WI38 (cell line): ENCODE measurements around the gene SLC7A14.

Experiments
- H3K4me3 ChIP-seq: 2 replicates; pipeline ENCODE4 v1.5.1; 2011; ENCODE audit warnings: low read depth, mild to moderate bottlenecking, control low read depth, low read length
- CTCF ChIP-seq: IDR thresholded peaks from 2 replicates; pipeline ENCODE4 v1.5.1; 2012; ENCODE audit warnings: low read depth, mild to moderate bottlenecking, control low read depth, low read length

SLC7A14 gene

GRCh38 chr3:170431054-170431453, 154.8 kb downstream of the SLC7A14 start:
- no peak overlapping the region for H3K4me3 ChIP-seq
- TF ChIP-seq CTCF: 0 out of 2 replicates have a peak, but pooled peaks have one; percentile 10

DNA sequence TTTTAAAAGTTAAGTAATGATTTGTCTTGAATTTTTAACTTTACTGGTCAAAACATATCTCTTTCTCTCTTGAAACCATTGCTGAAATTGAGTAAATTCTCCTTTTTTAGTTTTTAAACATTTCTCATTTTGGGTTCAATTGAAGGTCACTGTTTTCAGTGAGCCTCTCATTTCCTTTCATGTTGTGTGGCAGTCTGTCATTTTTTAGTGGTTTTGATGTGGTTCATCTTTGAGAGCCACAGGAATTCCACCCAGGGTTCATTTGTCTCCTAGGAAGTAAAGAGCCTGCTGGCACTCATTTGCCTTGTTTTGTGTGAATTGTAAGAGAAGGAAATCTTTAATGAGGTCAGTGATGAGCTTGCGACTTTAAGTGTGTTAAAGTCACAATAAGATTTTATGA, 156.8 kb downstream of the SLC7A14 start:
- no peak overlapping the region for H3K4me3 ChIP-seq

GRCh38 chr3:170428095-170428494, 157.8 kb downstream of the SLC7A14 start:
- no peak overlapping the region for H3K4me3 ChIP-seq
- no peak for TF ChIP-seq CTCF

More for the DNA sequence above, 156.8 kb downstream of the SLC7A14 start:
- no peak for TF ChIP-seq CTCF

DNA sequence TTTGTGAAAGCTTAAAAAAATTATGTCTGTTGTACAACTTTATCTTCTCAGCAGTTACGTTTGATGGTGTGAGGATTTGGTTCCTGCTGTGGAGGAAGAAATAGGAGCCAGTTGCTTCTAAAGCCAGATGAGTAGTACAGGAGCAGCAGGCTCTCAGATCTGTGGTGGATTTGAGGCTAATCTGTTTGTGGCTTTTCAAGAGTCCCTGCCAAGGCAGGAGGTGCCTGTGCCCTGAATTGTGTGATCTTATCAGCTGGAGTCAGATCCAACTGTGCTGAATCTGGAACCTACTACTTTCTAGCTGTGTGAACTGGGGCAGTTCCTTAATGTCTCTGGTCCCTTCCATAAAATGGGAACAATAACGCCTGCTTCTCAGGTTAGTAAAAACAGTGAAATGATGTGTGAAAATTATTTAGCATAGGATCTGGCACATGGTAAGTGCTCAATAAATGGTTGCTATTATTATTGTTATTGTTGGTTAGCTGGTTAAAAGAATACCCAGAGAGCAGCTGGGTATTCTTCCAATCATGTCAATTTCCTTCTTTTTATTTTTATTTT, 159.6 kb downstream of the SLC7A14 start:
- TF ChIP-seq CTCF: no peak
- no peak overlapping the region for H3K4me3 ChIP-seq

GRCh38 chr3:170425491-170426239, 160.2 kb downstream of the SLC7A14 start:
- no peak for TF ChIP-seq CTCF

DNA sequence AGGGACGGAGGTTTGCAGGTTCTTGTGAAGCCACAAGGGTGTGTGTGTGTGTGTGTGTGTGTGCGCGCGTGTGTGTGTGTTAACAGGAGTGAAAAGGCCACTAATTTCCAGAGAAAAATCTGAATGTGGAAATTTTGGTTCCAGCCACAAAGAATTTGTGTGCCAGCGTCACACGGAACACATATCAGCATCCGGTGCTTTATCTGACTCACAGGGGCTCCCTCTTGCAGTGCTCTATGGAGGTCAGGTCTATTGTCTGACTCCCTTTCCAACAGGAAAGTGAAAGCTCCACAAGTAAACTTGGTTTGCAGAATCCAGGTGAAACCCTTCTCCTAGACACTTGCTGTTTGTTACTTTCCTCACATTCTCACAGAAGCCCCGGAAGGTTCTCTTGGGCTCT, 161.0 kb downstream of the SLC7A14 start:
- no peak for TF ChIP-seq CTCF
- H3K4me3 ChIP-seq: no peak overlapping the region

More at GRCh38 chr3:170425491-170426239, 160.2 kb downstream of the SLC7A14 start:
- H3K4me3 ChIP-seq: no peak overlapping the region

GRCh38 chr3:170423001-170423615, 162.8 kb downstream of the SLC7A14 start:
- no peak overlapping the region for H3K4me3 ChIP-seq
- TF ChIP-seq CTCF: no peak
